Measurements from ENCODE around the gene HNRNPH3.
"Not testable (repeated sequence)": the region's sequence is repeated elsewhere in the genome, so short reads cannot be mapped to it uniquely, and the experiment has no call there.

HNRNPH3 gene, protein sequence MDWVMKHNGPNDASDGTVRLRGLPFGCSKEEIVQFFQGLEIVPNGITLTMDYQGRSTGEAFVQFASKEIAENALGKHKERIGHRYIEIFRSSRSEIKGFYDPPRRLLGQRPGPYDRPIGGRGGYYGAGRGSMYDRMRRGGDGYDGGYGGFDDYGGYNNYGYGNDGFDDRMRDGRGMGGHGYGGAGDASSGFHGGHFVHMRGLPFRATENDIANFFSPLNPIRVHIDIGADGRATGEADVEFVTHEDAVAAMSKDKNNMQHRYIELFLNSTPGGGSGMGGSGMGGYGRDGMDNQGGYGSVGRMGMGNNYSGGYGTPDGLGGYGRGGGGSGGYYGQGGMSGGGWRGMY
- 59.9 to 61.7 reads per million in 2 experiments for total RNA-seq

DNA sequence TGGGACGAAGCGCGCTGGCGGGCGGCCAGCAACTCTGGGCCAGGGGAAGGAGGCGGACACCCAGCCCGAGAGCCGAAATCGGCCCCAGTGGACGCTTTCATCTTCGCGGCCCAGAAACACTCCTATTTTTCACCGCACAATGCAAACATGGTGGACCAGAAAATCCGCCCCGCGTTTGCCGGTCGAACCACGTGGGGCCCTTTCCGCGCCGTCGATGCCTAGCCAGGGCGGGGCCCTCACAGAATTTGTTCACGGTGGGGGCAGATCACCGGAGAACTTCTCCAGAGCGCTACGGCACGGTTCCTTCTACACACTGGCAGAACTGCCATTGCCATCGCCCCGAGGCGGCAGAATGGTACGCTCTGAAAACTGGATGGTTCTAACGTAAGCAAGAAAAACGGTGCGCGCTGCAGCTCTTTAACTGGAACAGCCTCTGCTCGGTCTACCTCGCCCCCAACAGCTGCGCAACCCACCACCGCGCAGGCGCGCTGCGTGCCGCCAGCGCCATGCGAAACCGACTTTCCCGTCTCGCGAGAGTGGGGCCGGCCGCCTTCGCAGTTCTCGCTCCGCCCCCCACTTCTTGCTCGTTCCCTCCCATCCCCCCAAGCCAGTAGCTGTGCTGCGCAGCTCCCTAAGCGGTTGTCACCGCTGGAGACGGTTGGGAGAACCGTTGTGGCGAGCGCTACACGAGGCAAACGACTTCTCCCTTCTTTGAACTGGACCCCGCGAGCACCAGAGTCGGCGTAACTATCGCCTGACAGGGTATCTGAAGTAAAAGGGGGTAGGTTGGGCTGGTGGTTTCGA is at the start of gene HNRNPH3:
Gene HNRNPH3, plus strand, starts transcription at position 610 of the 804 bp plus-strand sequence. CDS start 5,158 bp downstream, outside the sequence.
- DNase-seq (ENCODE audit: low read depth): peak; percentile 99

DNA sequence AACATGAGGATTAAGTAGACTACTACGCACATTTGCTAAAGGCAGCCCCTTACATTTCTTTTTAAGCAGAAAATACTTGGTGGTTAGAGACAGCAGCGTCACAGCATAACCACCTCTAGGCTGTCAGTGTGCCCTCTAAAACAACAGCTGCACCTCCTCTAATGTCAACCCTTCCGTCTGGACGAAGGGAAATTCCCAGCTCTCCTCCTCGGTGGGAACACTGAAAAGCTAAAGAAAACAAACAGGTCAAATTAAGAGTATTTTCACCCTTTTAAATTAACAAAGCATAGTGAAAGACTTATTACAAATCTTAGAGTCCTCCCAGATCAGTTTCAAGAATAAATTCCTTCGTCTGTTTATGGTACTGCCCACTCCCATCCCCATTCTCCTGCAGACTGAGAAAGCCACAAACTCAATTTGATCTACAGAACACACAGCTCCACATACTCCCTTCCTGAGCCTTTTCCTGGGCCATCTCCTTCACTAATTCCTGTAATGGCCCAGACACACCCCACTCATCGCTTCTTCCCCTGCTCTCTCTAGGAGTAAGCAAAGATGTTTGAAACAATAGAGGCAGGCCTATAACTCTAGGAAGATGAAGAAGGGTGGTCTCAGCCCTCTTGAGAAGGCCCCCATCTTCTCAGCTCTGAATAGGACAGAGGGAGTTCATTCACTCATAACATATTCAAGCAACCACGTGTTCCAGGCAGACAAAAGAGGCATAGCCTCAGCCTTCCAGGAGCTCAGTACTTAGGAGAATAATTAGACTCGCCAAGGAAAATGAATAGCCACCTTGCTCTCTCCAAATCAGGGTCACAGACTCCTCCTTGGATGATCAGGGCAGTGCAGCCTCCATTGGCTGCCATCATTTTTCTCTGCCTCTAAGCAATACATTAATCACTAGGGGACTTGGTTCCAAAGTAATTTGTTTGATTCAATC is 47.5 kb upstream of the HNRNPH3 start:
- no peak for DNase-seq (ENCODE audit: low read depth)

DNA sequence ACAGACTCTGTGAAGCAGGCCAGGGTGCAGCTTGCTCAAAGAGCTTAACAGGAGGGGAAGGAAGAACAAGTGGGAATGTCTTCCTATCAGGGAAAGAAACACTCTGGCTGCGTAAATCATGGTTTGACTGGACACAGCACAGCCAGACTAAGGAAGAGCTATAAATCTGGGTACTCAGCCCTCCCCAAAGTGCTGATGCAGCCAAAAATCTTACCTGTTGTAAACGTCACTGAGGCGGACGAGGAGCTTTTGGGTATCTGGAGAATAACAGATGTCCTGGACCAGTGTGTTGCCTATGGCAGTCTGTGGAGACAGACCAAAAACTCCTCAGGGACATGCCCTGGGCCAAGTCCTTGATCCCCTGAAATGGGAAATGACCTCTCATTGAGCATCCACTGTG is 43.1 kb upstream of the HNRNPH3 start:
- no peak for DNase-seq (ENCODE audit: low read depth)

DNA sequence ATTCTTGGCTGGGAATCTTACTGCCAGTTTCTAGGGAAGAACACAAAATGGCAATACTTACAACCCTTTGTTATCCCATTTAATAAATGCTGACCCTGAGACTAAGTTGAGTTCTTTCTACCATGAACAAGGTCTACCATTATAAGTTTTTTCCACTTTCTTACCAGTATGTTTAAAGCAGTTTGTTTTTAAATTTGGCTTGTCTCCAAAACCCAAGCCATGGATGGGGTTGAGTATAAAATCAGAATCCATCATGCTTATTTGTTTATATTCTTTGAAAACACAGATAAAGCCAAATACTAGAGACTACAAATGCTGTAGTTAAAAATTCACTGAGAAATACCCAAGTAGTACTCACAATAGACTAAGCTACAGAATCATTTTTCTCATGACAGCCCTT is 41.1 kb upstream of the HNRNPH3 start:
- DNase-seq (ENCODE audit: low read depth): no peak

DNA sequence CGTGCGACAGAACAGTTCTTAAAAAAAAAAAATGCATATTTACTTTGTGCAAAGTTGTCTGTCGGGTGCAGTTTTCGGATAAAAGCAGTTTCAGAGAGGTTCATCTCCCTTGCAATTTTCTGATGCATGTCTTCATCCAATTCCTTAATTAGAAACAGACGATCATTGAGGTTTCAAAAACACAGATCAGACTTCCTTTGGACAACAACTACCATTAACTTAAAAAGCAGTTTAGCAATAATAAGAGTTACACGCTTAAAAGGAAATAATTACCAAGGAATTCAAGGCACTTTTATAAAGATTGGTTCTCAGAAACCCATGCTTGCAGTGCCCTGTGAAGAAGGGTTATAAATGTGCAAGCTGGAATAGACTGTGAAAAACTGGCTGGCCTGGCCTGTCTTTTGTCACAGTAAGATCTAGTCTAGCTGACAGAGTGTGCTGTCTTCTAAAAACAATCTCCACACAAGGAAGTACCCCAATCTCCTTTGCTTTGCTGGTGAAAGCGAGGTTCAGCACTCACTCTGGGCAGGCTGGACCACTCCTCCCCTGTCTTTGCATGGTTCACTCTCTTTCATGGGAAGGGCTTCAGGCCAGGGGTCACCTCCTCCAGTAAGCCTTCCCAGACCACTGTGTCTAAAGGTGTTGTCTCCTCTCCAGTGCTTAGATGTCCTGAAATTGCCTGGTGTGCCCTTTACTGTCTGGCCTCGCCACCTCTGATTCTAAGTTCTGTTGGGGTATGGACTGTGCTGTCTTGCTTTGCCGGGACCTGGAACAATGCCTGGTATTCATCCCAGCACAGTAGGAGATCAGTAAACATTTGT is 34.8 kb upstream of the HNRNPH3 start:
- DNase-seq (ENCODE audit: low read depth): no peak

DNA sequence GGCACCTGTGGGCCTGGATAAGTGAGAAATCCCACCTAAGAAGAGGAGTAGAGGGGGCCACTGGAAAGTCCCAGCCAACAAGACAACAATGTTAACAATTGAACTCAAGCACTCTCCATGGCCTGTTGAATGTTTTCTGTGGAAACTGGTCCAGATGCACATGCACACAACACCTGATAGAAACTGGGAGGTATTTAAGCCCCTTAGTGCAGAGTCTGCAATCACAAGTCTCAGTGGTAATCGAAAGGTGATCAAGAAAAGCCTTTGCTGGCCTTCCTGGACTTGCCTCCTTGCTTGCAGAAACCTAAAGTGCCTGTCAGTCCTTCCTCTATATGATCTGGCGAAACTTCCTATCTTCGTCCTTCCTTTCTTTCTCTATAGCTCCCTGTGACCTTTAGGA is 30.6 kb upstream of the HNRNPH3 start:
- DNase-seq (ENCODE audit: low read depth): no peak

DNA sequence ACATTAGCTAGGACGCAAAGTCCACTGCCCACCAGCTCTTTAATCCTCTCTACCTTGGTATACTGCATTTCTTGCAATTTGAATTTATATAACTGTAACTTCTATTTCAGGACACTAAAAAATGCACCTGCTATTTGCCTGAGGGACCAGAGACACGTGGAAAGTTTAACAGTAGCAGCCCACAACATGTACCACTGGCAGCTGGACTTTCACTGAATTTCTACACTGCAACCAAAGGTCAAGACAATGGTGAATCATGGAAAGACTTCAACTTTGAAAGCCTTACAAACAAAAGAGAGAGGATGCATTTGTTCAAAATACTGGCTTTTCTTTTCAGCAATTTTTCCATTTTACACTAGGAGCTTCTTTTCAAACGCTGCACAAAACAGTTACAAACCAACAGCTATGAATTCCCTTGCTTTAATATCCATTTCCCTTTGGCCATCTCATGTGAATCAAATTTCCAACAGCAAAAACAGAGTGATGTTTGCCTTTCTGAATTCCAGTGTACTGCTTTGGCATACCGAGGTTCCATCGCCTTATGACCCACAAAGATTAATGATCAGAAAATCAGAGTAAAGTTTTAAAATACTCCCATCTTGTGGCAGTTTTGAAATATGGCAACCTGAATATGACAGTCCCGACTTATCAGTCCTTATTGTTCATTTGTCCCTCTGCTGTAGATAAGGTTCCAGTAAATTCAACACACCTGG is 29.9 kb upstream of the HNRNPH3 start:
- no peak for DNase-seq (ENCODE audit: low read depth)

DNA sequence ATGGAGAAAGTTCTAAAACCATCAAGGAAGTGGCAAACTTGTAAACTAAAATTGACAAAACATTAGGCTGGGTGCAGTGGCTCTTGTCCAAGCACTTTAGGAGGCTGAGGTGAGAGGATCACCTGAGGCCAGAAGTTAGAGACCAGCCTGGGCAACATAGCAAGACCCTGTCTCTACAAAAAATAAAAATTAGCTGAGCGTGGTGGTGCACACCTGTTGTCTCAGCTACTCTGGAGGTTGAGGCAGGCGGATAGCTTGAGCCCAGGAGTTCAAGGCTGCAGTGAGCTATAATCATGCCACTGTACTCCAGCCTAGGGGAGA is 29.4 kb upstream of the HNRNPH3 start:
- no peak for DNase-seq (ENCODE audit: low read depth)

DNA sequence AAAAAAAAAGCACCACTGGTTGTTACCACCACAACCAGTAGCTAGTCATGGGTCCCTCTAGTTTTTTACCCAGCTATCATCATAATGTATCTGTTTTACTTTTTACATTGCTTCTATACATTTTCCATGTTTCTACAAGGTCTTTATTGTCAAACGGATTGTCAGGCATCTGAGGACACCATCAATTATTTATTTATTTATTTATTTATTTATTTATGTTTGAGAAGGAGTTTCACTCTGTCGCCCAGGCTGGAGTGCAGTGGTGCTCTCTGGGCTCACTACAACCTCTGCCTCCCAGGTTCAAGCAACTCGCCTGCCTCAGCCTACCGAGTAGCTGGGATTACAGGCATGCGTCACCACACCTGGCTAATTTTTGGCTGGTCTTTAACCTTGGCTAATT is 29.0 kb upstream of the HNRNPH3 start:
- DNase-seq (ENCODE audit: low read depth): no peak

DNA sequence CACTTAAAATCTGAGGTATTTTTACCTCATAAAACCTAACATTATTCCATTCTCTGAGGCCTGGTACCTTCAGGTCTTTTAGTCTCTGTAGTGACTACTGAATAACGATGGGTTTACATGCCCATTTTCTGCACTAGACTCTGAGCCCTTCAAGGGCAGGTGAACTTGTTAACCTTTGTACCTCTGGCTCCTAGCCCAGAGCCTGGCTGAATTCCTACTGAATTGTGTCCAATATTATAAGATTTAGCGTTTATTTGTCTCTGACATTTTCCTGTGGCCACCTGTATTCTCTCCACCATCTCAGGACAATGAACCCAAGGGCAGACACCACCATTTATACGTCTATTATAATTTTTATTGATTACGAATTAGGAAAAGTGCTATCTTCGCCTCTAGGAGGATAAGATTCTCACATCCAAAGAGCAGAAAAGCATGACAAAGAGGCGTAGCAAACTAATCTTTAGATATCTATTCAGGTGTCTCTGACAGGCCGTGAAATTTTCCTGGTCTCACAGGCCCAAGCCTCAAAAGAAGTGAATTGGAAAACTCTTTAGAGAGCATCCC is 27.9 kb upstream of the HNRNPH3 start:
- no peak for DNase-seq (ENCODE audit: low read depth)

DNA sequence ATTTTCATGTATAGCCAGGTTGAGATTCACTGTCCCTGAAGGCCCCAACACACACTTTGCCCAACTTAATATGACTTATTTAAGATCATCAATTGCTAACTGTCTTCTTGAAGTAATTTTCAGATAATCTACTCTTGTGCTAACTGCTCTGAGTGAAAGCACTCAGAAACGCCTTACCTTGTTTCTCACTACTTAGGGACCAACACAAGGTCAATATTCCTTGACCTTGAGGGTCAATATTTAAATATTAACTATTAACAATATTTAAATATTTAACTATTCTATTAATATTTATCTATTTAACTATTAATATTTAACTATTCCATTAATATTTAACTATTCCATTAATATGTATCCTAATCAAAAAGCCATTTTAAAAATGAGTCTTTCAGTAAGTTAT is 26.0 kb upstream of the HNRNPH3 start:
- DNase-seq (ENCODE audit: low read depth): no peak

DNA sequence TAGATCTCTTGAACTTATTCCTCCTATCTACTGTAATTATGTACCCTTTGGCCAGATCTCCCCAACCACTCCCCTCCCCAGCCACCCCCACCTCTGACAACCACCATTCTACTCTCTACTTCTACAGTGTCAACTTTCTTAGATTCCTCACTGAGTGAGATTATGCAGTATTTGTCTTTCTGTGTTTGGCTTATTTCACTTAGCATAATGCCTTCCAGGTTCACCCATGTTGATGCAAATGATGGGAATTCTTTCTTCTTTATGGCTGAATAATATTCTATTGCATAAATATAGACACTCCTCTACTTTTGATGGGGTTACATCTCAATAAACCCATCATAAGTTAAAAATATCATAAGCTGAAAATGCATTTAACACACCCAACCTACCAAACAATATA is 21.3 kb upstream of the HNRNPH3 start:
- DNase-seq (ENCODE audit: low read depth): no peak

DNA sequence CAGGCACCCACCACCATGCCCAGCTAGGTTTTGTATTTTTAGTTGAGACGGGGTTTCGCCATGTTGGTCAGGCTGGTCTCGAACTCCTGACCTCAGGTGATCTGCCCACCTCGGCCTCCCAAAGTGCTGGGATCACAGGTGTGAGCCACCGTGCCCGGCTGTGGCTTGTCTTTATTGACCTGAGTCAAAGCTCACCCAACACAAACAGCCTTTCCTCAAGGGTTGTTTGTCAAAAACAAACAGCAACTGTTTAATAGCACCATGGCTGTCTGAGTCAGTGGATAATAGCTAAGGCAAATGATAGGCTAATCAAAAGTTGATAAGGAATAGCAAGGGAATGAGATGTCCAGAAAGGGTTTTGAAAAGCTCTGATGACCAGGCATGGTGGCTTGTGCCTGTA is 16.9 kb upstream of the HNRNPH3 start:
- not testable (repeated sequence) for DNase-seq (ENCODE audit: low read depth)

DNA sequence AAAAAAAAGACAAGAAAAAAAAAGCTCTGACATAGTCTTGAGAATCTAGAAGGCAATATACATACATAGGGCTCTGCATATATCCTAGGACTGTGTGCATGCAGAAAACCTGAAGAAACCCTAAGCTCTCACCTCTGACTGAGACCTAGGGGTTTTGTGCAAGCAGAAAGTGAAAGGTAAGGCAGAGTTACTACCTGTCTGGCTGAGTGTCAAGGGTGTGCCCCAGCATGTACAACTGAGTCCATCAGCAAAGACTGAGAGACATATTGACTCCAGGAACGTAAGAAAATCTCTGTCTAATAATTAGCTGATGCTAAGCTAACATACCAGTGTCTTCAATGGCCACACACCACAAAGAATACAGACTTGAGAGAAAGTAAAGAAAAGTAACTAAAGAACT is 16.3 kb upstream of the HNRNPH3 start:
- DNase-seq (ENCODE audit: low read depth): no peak

DNA sequence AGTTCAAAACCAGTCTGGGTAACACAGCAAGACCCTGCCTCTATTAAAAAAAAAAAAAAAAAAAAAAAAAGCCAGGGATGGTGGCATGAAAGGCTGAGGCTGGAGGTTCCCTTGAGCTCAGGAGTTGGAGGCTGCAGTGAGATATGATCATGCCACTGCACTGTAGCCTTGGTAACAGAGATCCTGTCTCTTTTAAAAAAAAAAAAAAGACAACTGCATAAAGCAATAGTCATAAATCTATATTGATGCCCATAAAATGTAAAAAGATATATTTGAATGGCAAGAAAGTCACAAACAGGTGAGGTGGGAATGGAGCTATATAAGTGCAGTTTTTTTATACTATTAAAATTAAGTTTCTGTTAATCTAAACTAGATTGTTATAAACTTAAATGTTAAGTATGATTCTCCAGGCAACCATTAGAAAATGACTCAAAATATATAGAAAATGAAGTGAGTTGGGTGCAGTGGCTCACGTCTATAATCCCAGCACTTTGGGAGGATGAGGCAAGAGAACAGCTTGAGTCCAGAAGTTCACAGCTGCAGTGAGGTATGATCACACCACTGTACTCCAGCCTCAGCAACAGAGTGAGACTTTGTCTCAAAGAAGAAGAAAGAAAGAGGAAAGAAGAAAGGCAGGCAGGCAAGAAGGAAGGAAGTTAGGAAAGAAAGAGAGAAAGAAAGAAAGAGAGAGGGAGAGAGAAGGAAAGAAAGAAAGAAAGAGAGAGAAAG is 13.4 kb upstream of the HNRNPH3 start:
- DNase-seq (ENCODE audit: low read depth): no peak

DNA sequence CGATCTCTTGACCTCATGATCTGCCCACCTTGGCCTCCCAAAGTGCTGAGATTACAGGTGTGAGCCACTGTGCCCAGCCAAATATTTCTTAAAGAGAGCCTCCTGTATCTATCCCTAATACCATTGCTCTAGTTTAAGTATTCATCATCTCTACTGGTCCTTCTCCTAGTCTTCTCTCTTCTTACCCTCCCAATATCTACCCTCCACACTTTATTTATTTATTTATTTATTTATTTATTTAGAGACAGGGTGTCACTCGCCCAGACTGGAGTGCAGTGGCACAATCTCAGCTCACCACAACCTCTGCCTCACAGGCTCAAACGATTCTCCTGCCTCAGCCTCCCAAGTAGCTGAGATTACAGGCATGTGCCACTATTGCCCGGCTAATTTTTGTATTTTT is 7.5 kb upstream of the HNRNPH3 start:
- DNase-seq (ENCODE audit: low read depth): not testable (repeated sequence)

DNA sequence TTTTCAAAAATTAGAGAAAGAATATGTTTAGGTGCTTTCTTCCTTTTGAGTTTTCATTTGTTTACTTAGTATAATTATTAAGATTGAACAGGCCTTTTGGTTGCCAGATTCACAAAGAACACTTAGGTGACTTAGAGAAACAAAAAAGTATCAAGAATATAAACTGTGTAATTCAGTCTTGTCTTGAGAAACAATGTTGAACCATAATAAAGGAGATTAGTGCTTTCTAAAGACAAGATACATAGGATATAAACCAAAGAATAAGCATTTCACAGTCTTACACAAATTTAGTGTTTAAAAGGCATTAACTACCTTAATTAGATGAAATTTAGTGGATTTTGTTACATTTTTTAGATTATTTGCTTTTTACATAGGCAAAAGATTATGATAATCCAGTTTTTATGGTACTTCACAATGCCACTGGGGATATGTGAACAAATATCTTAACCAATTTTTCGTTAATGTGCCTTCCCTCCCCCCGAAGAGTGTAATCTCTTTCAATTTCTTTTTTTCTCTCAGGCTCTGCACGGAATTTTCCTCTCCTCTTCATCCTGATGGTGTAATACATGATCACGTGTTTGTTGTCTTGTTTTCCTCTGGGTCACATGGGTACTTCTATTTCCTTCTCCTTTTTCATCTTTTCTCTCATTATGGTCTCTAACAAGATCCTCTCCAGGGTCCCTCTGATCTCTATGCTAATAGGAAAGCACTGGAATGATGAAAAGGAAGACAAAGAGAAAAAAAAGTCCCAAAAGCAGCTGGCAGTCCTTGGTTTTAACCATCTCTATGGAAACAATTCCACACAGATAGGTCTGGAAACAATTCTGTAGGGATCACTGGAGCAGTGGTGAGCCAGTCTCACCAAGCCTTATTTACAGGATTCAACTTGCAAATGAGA is 3.7 kb upstream of the HNRNPH3 start:
- no peak for DNase-seq (ENCODE audit: low read depth)

DNA sequence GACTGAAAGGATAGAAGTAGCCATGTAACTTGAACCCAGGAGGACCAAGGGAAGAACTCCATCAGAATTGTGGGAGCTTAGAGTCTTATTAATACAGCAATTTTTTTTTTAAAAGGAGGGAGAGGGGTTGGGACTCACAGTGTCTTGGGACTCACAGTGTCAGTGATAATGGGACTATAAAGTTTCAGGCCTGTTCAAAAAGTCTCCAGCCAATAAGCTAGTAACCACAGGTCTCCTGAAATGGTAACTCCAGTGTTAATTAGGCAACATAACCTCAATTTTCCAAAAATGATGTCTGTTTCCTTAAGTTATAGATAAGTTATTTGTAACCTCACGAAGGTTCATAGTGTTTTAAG is 2.4 kb upstream of the HNRNPH3 start:
- no peak for DNase-seq (ENCODE audit: low read depth)
